Esophagus muscularis mucosa (tissue), 4 donors: ENCODE data around the gene POLR2E. TPM values are rescaled to one million over a fixed set of nuclear protein-coding genes. Genes with fewer than 3 reads are reported as not detected.
A peak's percentile ranks its signal among the peaks of the same experiment; 100 is the strongest.

Source experiments
- DNase-seq: peaks from one replicate; pipeline ENCODE4 v3.0.0-alpha.2; 2017; ENCODE audit errors: extremely low spot score
- H3K27ac ChIP-seq, 4 donors: fragments of 200-600 bp; sonication (generic); replicated peaks in 1 of 4; 1 replicate in 3 of 4; 2 replicates in 1 of 4; pipeline ENCODE4 v1.5.1; 2016 to 2019; ENCODE audit warnings: mild to moderate bottlenecking in 1 of 4
- H3K27me3 ChIP-seq, 4 donors: fragments of 200-600 bp; sonication (generic); one replicate each; pipeline versions ENCODE4 v1.5.1 to v1.6.0; 2016 to 2019
- H3K36me3 ChIP-seq, 4 donors: fragments of 200-600 bp; sonication (generic); one replicate each; pipeline ENCODE4 v1.5.1; 2016 to 2019
- H3K4me1 ChIP-seq, 4 donors: fragments of 200-600 bp; sonication (generic); one replicate each; pipeline ENCODE4 v1.5.1; 2016 to 2019
- H3K4me3 ChIP-seq, 4 donors: fragments of 200-600 bp; sonication (generic); 1 replicate in 2 of 4; 2 replicates in 2 of 4; pipeline ENCODE4 v1.5.1; 2016 to 2019; ENCODE audit warnings: mild to moderate bottlenecking in 4 of 4, moderate library complexity in 1 of 4
- H3K9me3 ChIP-seq, 4 donors: fragments of 200-600 bp; sonication (generic); 1 replicate in 3 of 4; 2 replicates in 1 of 4; pipeline ENCODE4 v1.5.1; 2016 to 2019
- EP300 ChIP-seq: sonication (generic); formaldehyde crosslinking; IDR thresholded peaks from one replicate; pipeline ENCODE4 v1.6.1; 2017; ENCODE audit warnings: antibody characterized with exemption
- POLR2A ChIP-seq: fragments of 450-650 bp; IDR thresholded peaks from one replicate; pipeline ENCODE4 v1.6.1; 2017; ENCODE audit warnings: antibody characterized with exemption, moderate library complexity, mild to moderate bottlenecking, low read depth
- POLR2AphosphoS5 ChIP-seq, 2 donors: sonication (generic); formaldehyde crosslinking; IDR thresholded peaks; one replicate each; pipeline ENCODE4 v1.6.1; 2017; ENCODE audit warnings: antibody characterized with exemption in 2 of 2
- WGBS: methylation state at CpG from one replicate; pipeline ENCODE4 v1.1.5; 2018; 5-methylcytosine and 5-hydroxymethylcytosine counted together
- intact Hi-C: fragments of 100-400 bp; cut with DNase I; formaldehyde crosslinking; loops from one replicate; pipeline ENCODE4 v1.15.1; 2023
- total RNA-seq, 4 donors: library from RNA; depleted of rRNA; stranded (reverse); fragments of >200 nt; gene quantifications; one replicate each; pipeline versions ENCODE4 v1.1.0 to v1.2.1, GENCODE V29; 2016
- TF ChIP-seq, protein P1 (sequence below), 3 experiments: fragments of 200-600 bp in 2 of 3; fragments of 450-650 bp in 1 of 3; sonication (generic) in 2 of 3; IDR thresholded peaks; one replicate each; pipeline ENCODE4 v1.5.1; 2017 to 2019; ENCODE audit warnings: antibody characterized with exemption in 3 of 3, mild to moderate bottlenecking in 2 of 3, moderate library complexity in 1 of 3

The POLR2E gene
- total RNA-seq, 4 donors from 2014 or later, result 96.8 to 198 (median 135) TPM

DNA sequence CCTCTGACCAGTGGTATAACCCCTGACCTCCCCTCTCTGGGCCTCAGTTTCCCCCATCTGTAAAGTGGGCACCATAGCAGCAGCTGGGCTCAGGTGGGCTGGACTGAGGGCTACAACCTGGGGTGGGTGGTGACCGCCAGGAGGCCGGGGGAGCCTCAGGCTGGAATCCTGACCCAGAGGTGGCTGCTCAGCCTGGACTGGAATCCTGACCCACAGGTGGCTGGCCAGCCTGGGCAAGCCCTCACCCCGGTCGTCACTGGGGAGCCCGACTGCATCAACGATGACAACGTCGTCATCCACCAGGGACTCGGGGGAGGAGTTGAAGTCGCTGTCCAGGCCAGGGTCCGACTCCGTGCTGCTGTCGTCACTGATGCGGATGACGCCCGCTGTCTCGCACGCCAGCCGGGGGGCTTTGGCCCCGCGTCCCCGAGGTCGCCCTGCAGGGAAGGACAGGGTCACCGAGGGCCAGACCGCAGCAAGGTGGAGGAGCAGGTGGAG lies 18.9 kb upstream of the POLR2E start:
- Histone ChIP-seq H3K27ac (peak overlapping the region; percentile 76 to 83 (median 77)), H3K36me3 (peaks cover 43 to 97% (median 93%) of the 10 kb centered on the region in 4 donors), H3K4me1 (peaks cover 21 to 38% (median 31%) of the 10 kb centered on the region in 4 donors), H3K4me3 (peak overlapping the region in 2 of 4 donors; percentile 16 to 24), H3K9me3 (no peaks in the 10 kb centered on the region), H3K27me3 (no peaks in the 10 kb centered on the region)
- DNase-seq, result no peak
- intact Hi-C loops, result loop anchor here (5.0 kb wide), 1 partner anchor 78 kb away; no protein-coding TSS in a partner anchor
- TF ChIP-seq POLR2AphosphoS5 (IDR thresholded peaks at IDR 0.05), result no peak
- no peak for TF ChIP-seq POLR2A
- TF ChIP-seq, protein P1, sequence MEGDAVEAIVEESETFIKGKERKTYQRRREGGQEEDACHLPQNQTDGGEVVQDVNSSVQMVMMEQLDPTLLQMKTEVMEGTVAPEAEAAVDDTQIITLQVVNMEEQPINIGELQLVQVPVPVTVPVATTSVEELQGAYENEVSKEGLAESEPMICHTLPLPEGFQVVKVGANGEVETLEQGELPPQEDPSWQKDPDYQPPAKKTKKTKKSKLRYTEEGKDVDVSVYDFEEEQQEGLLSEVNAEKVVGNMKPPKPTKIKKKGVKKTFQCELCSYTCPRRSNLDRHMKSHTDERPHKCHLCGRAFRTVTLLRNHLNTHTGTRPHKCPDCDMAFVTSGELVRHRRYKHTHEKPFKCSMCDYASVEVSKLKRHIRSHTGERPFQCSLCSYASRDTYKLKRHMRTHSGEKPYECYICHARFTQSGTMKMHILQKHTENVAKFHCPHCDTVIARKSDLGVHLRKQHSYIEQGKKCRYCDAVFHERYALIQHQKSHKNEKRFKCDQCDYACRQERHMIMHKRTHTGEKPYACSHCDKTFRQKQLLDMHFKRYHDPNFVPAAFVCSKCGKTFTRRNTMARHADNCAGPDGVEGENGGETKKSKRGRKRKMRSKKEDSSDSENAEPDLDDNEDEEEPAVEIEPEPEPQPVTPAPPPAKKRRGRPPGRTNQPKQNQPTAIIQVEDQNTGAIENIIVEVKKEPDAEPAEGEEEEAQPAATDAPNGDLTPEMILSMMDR (IDR thresholded peaks at IDR 0.05), result no peak
- no peak for TF ChIP-seq EP300
- 95% methylated on average over 25 of the region's 25 CpGs for WGBS

DNA sequence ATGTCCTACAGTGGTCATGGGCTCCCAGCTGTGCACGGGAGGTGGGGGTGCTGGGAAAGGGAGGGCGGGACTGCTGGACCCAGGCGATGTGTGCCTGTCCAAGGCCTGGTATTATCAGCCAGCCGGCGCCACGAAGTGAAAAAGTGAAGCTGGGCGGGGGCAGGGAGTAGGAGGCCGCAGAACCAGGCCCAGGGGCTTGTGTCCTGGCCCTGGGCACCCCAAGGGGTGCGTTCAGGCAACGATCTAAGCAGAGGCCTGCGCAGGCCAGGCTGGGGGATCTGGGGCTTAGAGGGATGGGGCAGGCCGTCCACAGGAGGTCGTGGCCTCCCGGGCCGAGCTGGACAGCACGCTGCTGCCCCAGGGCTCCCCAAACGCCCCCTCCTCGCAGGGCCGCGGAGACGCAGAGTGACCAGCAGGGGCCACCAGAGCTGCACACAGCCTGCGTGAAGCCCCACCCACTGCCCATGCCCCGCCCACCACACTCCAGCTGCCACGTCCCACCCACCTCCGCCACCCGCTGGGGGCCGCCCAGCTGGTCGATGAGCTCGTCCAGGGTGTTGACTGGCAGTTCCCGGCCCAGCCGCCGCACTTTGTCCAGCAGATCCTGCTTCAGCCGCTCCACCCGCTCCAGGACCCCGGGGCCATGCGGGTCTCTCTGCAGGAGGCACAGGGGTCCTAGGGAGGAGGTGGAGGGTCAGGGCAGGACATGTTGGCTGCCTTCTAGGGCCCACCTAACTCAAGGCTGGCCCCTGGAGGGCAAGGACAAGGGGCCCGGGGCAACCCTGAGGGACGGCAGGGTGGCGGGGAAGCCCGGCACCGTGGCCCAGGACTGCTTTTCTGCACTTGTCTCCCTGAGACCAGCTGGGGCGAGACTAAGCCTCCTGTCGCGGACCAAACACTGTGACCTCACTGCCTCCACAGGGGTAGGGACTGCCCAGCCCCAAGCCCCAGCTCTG lies 18.1 kb upstream of the POLR2E start:
- Histone ChIP-seq H3K36me3 (peaks cover 43 to 97% (median 93%) of the 10 kb centered on the region in 4 donors), H3K4me3 (peak overlapping the region in 3 of 4 donors; percentile 16 to 30 (median 24)), H3K27ac (peak overlapping the region; percentile 76 to 83 (median 77)), H3K27me3 (no peaks in the 10 kb centered on the region), H3K9me3 (no peaks in the 10 kb centered on the region), H3K4me1 (peaks cover 21 to 38% (median 31%) of the 10 kb centered on the region in 4 donors)
- peak; percentile 98 for DNase-seq
- intact Hi-C loops, result loop anchor here (5.0 kb wide), 1 partner anchor 79 kb away; no protein-coding TSS in a partner anchor
- 12% methylated on average over 25 of the region's 44 CpGs for WGBS
- TF ChIP-seq, protein P1 (IDR thresholded peaks at IDR 0.05), result peak; percentile 95 to 99 (median 97)
- TF ChIP-seq POLR2AphosphoS5 (IDR thresholded peaks at IDR 0.05) (peak; percentile 62 to 76), POLR2A (no peak), EP300 (no peak)

DNA sequence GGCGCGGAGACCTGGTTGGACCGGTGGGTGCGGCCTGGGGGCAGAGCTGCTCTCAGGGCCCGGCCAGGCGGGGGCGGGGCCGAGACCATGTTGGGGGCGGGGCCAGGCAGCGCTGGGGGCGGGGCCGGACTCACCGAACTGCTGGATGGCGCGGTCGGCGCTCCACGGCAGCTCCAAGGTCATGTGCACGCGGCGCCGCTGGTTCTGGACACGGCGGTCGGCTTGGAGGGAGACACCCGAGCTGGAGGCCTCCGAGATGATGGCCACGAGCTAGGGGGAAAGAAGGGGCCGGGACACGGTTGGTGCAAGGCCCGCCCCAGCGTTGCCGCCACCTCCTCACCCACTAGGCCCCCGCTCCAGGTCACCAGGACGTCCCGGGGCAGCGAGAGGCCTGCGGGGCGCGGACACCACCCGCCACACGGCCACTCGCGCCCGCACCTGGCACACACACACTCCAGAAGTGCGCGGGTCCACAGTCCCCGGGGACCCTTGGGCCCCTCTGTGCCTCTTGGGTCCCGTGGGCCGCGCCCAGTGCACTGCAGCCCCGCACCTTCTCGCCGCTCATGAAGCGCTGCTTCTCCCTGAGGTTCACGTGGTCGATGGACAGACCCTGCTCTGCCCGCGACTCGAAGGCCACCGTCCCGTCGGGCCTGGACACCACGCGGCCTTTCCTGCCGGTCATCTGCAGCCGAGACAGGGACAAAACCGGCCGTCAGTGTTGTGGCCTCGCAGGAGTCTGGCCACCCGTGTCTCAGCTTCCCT lies 17.3 kb upstream of the POLR2E start:
- Histone ChIP-seq H3K27ac (peak overlapping the region; percentile 76 to 83 (median 77)), H3K27me3 (no peaks in the 10 kb centered on the region), H3K9me3 (no peaks in the 10 kb centered on the region), H3K4me1 (peaks cover 21 to 45% (median 33%) of the 10 kb centered on the region in 4 donors), H3K36me3 (peaks cover 45 to 97% (median 91%) of the 10 kb centered on the region in 4 donors), H3K4me3 (no peak overlapping the region)
- intact Hi-C loops, result loop anchor here (5.0 kb wide), 1 partner anchor 80 kb away; no protein-coding TSS in a partner anchor
- DNase-seq, result no peak
- TF ChIP-seq POLR2AphosphoS5 (IDR thresholded peaks at IDR 0.05), result peak in 1 of 2 donors; percentile 4
- TF ChIP-seq POLR2A, result no peak
- WGBS, result 89% methylated on average over 10 of the region's 71 CpGs

DNA sequence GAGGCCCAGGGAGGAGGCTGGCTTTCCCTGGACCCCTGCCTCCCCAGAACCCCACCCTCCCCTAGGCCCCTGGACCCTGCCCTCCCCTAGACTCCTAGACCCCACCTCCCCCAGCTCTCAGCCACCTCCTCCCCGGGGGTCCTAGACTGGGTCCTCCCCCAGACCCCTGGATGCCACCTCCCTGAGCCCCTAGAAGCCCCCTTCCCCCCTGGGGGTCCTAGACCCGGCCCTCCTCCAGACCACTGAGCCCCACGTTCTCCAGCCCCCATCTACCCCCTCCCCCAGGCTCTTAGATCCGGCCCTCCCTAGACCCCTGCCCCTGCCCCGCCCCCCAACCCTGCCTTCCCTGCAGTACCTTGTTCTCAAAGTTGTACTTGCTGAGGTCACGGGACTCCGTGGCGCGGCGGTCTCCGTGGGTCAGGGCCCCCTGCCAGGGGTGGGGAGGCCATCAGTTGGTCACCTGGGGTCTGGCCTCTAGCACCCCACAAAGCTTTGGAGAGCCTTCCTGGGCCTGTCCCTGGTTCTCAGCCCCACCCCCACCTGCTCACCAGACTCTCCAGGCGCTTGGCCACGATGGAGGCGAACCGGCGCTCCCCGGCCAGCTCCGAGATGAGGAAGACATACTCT lies 16.6 kb upstream of the POLR2E start:
- peaks cover 23 to 52% (median 36%) of the 10 kb centered on the region in 4 donors for H3K4me1 ChIP-seq
- peaks cover 44 to 97% (median 91%) of the 10 kb centered on the region in 4 donors for H3K36me3 ChIP-seq
- no peak for TF ChIP-seq POLR2A
- no peak for TF ChIP-seq EP300
- TF ChIP-seq, protein P1 (IDR thresholded peaks at IDR 0.05), result no peak
- TF ChIP-seq POLR2AphosphoS5 (IDR thresholded peaks at IDR 0.05), result no peak
- no peaks in the 10 kb centered on the region for H3K27me3 ChIP-seq
- no peaks in the 10 kb centered on the region for H3K9me3 ChIP-seq
- 70% methylated on average over 9 of the region's 18 CpGs for WGBS
- intact Hi-C loops, result loop anchor here (5.0 kb wide), 1 partner anchor 81 kb away; no protein-coding TSS in a partner anchor
- peak overlapping the region; percentile 76 to 83 (median 77) for H3K27ac ChIP-seq
- H3K4me3 ChIP-seq, result no peak overlapping the region
- DNase-seq, result no peak
